Measurements from ENCODE around the gene NAPSA.
"Not testable (repeated sequence)": the region's sequence is repeated elsewhere in the genome, so short reads cannot be mapped to it uniquely, and the experiment has no call there.

NAPSA gene

DNA sequence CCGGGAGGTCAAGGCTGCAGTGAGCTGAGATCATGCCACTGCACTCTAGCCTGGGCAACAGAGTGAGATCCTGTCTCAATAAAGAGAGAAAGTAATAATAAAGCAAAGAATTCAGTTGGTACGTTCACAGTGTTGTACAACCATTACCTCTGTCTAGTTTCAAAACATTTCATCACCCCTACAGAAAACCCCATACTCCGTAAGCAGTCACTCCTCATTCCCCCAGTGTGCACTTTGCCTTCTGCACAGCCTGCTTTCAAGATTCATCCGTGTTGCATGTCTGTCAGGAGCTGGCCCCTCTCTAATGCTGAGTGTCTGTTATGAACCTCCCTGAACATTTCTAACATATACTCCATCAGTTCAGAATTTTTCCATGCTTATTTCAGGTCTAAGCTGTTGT is 28.1 kb upstream of the NAPSA start:
- no peak for DNase-seq (ENCODE audit: low read depth)
- no peak overlapping the region for H3K4me3 ChIP-seq (ENCODE audit: low read depth, low read length)
- no peak for TF ChIP-seq CTCF (IDR thresholded peaks at IDR 0.05; ENCODE audit: control insufficient read depth, extremely low read depth, insufficient read depth)

DNA sequence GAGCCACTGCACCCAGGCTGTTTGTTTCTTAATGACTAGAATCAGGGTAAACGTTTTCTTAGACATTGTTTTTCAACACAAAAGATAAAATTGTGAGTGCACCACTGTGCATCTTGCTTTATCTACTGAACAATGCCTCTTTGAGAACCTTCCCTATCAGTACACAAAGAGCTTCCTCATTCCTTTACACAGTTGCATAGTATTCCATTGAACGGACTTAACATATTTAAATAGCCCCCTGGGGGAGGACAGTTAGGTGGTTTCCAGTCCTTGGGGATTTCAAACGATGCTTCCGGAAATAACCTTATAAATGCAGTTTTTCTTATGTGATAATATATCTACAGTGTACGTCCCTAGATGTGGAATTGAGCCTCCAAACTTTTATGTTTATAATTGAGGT is 27.3 kb upstream of the NAPSA start:
- no peak for TF ChIP-seq CTCF (IDR thresholded peaks at IDR 0.05; ENCODE audit: control insufficient read depth, extremely low read depth, insufficient read depth)
- no peak overlapping the region for H3K4me3 ChIP-seq (ENCODE audit: low read depth, low read length)
- DNase-seq (ENCODE audit: low read depth): no peak

DNA sequence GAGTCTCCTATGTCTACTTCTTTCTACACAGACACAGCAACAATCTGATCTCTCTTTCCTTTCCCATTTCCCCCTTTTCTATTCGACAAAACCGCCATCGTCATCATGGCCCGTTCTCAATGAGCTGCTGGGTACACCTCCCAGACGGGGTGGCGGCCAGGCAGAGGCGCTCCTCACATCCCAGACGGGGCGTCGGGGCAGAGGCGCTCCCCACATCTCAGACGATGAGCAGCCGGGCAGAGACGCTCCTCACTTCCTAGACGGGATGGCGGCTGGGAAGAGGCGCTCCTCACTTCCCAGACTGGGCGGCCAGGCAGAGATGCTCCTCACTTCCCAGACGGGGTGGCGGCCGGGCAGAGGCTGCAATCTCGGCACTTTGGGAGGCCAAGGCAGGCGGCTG is 25.5 kb upstream of the NAPSA start:
- not testable (repeated sequence) for H3K4me3 ChIP-seq (ENCODE audit: low read depth, low read length); DNase-seq (ENCODE audit: low read depth)

DNA sequence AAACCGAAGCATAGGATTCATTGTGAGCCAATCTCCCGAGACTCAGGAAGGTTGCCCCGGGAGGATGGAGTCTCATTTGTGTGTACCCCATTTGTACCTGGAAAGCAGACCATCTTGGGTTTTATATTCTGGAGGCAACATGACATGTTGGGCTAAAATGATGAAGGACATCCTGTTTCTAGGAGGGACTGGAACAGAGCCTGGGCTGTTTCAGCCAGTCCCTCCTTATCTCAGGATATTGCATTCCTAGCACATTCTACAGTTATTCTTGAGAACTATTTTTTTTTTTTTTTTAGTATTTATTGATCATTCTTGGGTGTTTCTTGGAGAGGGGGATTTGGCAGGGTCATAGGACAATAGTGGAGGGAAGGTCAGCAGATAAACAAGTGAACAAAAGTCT is 24.9 kb upstream of the NAPSA start:
- not testable (repeated sequence) for DNase-seq (ENCODE audit: low read depth); H3K4me3 ChIP-seq (ENCODE audit: low read depth, low read length)

GRCh38 chr19:50387868-50388245 is 22.4 kb upstream of the NAPSA start:
- DNase-seq (ENCODE audit: low read depth): no peak
- no peak overlapping the region for H3K4me3 ChIP-seq (ENCODE audit: low read depth, low read length)
- TF ChIP-seq CTCF (IDR thresholded peaks at IDR 0.05; ENCODE audit: control insufficient read depth, extremely low read depth, insufficient read depth): no peak

GRCh38 chr19:50387176-50387867 is 21.9 kb upstream of the NAPSA start:
- no peak for TF ChIP-seq CTCF (IDR thresholded peaks at IDR 0.05; ENCODE audit: control insufficient read depth, extremely low read depth, insufficient read depth)
- DNase-seq (ENCODE audit: low read depth): no peak
- no peak overlapping the region for H3K4me3 ChIP-seq (ENCODE audit: low read depth, low read length)

DNA sequence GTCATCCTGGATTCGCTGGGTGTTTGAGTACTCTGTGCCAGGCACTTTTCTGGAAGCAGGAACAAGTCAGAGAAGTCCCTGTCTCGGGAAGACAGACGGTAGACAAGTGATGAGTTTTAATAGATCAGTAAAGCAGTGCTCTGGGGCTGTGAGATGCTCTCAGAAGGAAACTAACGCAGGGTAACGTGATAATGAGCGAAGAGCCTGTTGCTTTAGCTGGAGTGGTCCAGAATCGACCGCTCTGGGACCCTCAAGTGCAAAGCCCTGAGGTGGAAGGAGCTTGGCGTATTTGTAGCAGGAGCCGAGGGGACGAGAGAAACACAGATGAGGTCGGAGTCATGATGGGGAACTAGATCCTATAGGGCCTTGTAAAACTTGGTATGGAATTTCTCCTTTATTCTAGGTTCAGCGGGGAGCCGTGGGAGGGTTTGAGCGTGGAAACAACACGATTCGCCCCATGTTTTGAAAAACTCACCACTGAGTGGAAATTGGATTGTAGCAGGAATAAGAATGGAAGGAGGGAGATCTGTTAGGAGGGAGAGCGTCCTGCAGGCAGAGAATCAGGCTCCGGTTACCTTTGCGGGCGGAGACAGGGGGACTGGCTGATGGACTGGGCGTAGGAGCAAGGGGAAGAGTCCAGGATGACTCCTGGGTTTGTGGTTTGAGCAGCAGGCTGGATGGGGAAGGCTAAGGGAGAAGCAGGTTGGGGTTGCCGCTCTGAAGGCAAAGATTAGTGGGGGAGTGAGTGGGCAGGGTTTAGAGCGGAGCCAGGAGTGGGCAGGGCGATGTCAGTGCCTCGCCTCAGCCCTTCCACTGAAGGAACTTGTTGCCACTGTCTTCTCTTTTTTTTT is 19.5 kb upstream of the NAPSA start:
- no peak for DNase-seq (ENCODE audit: low read depth)

More for the DNA sequence above, 19.5 kb upstream of the NAPSA start:
- H3K4me3 ChIP-seq (ENCODE audit: low read depth, low read length): peak overlapping the region; percentile 95
- TF ChIP-seq CTCF (IDR thresholded peaks at IDR 0.05; ENCODE audit: control insufficient read depth, extremely low read depth, insufficient read depth): no peak

All from LNCaP clone FGC (cell line).